ENCODE measurements around the gene SH2D3C. TPM values are rescaled to one million over a fixed set of nuclear protein-coding genes. Genes with fewer than 3 reads are reported as not detected.

SH2D3C gene
- total and polyA plus RNA-seq, 9 of the 15 experiments (the other 6 are each of a cell fraction or from before 2014, with no cell fraction given): 0.03 to 1.2 (median 0.22) TPM; not detected in 1

DNA sequence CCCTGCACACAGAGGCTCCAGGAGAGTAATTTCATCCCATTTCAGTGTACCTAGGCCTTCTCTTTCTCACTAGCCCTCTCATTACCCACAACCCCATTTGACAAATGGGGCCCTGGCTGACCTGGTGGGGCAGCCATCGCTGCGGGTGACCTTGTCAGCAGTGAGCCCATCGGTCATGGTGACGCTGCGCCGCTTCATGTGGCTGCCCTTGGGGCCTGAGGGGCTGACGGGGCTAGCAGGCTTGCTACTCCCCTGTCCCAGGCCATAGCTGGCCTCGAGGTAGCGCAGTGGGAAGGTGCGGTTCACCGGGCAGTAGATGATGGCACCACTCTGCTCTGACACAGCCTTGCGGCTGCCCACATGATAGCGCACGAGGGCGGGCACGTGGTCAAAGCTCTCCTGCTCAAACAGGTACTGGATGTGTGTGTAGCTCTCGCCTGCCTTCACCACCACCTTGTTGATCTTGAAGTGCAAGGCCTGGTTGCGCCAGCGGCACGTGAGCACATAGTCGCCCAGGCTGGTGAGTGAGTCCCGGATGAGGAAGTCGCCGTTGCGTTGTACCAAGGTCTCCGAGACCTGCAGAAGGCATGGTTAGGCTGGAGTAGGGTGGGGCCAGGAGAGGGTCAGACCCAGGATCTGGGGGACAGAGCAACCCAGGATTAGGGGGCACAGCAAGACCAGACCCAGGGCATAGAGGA lies 29.2 kb downstream of the SH2D3C start (continued):
- TF ChIP-seq ZNF561 (CRISPR knock-in tag; conservative IDR thresholded peaks at IDR 0.05) (no peak), HDAC2 (IDR thresholded peaks at IDR 0.05) (no peak), BHLHE40 (IDR thresholded peaks at IDR 0.05; ENCODE audit: low read length) (peak; percentile 71), HOMEZ (CRISPR knock-in tag; IDR thresholded peaks at IDR 0.05) (no peak), ZNF274 (IDR thresholded peaks at IDR 0.05; ENCODE audit: borderline replicate concordance, low read depth, low read length) (no peak), ERF (CRISPR knock-in tag; IDR thresholded peaks at IDR 0.05) (no peak), POLR2A (conservative IDR thresholded peaks at IDR 0.05) (no peak), POLR2AphosphoS5 (IDR thresholded peaks at IDR 0.05; ENCODE audit: control insufficient read depth, insufficient read depth, low read depth, low read length) (no peak), NR1H2 (CRISPR knock-in tag; IDR thresholded peaks at IDR 0.05) (no peak), KAT8 (IDR thresholded peaks at IDR 0.05; ENCODE audit: low read depth) (no peak), ATF3 (IDR thresholded peaks at IDR 0.05) (no peak), ATF3 (CRISPR knock-in tag; conservative IDR thresholded peaks at IDR 0.05) (no peak), GATAD2A (IDR thresholded peaks at IDR 0.05) (no peak), SMARCA4 (IDR thresholded peaks at IDR 0.05) (no peak), TCF15 (CRISPR knock-in tag; IDR thresholded peaks at IDR 0.05) (no peak)
- TF ChIP-seq, protein P1, sequence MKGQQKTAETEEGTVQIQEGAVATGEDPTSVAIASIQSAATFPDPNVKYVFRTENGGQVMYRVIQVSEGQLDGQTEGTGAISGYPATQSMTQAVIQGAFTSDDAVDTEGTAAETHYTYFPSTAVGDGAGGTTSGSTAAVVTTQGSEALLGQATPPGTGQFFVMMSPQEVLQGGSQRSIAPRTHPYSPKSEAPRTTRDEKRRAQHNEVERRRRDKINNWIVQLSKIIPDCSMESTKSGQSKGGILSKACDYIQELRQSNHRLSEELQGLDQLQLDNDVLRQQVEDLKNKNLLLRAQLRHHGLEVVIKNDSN (CRISPR knock-in tag; IDR thresholded peaks at IDR 0.05): peak; percentile 48; the same call in 1 of the 2 replicates
- TF ChIP-seq, protein P2, sequence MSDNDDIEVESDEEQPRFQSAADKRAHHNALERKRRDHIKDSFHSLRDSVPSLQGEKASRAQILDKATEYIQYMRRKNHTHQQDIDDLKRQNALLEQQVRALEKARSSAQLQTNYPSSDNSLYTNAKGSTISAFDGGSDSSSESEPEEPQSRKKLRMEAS (CRISPR knock-in tag; IDR thresholded peaks at IDR 0.05): peak; percentile 31; the same call in 1 of the 2 replicates

Data from K562 (cell line).